AG04449 (cell line): ENCODE measurements around the gene RPL38.
"Not testable (repeated sequence)": the region's sequence is repeated elsewhere in the genome, so short reads cannot be mapped to it uniquely, and the experiment has no call there.

Experiments used
- CTCF ChIA-PET: fragments of 350-600 bp; formaldehyde crosslinking; extraction: SDS; loops from one replicate; lab custom pipeline; 2021; ENCODE audit warnings: antibody characterized with exemption; lab: Yijun Ruan, JAX
- POLR2A ChIA-PET: fragments of 400-600, 350-600 bp; formaldehyde crosslinking; extraction: SDS; loops from one replicate; lab custom pipeline; 2020; ENCODE audit warnings: antibody characterized with exemption, inconsistent platforms; lab: Yijun Ruan, JAX
- DNase-seq: peaks from one replicate; pipeline ENCODE4 v3.0.0-alpha.2; 2010; ENCODE audit warnings: low read depth, low spot score
- H3K4me3 ChIP-seq: 2 replicates; pipeline ENCODE4 v1.5.1; 2011; ENCODE audit warnings: low read depth, mild to moderate bottlenecking, control low read depth, low read length
- TF ChIP-seq, protein P1 (sequence below): IDR thresholded peaks from one replicate; pipeline ENCODE4 v1.5.1; 2011; ENCODE audit warnings: mild to moderate bottlenecking, moderate library complexity, low read length, control low read depth, inconsistent platforms; ENCODE audit not compliant: insufficient read depth; ENCODE audit errors: missing control alignments

RPL38 gene

DNA sequence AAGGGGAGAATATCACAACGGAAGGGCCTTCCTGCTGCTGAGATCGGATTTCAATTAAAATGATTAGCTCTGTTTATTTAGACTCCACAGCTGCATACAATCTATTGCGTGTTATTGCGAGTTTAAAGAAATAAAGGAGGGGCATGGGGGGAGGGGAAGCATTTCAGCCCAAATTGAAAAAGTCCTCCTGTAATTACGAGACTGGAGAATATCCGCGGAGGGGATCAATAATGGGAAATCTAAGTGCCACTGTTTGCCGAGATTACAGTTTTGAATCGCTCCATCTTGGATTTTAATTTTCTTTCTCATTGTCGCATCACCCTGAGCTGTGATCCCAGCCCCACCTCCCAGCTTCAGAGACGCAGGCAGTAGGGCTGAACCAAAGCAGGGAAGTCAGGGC lies 15.7 kb upstream of the RPL38 start:
- POLR2A ChIA-PET, result no interaction called here
- CTCF ChIA-PET, result interaction anchor here (0.9 to 11.4 kb wide), 4 partner anchors 9 to 758 kb away, joined by 3 to 138 read pairs (median 6); partner anchors contain the start of gene RPL38
- no peak overlapping the region for H3K4me3 ChIP-seq
- TF ChIP-seq, protein P1, sequence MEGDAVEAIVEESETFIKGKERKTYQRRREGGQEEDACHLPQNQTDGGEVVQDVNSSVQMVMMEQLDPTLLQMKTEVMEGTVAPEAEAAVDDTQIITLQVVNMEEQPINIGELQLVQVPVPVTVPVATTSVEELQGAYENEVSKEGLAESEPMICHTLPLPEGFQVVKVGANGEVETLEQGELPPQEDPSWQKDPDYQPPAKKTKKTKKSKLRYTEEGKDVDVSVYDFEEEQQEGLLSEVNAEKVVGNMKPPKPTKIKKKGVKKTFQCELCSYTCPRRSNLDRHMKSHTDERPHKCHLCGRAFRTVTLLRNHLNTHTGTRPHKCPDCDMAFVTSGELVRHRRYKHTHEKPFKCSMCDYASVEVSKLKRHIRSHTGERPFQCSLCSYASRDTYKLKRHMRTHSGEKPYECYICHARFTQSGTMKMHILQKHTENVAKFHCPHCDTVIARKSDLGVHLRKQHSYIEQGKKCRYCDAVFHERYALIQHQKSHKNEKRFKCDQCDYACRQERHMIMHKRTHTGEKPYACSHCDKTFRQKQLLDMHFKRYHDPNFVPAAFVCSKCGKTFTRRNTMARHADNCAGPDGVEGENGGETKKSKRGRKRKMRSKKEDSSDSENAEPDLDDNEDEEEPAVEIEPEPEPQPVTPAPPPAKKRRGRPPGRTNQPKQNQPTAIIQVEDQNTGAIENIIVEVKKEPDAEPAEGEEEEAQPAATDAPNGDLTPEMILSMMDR, result no peak
- DNase-seq, result no peak

DNA sequence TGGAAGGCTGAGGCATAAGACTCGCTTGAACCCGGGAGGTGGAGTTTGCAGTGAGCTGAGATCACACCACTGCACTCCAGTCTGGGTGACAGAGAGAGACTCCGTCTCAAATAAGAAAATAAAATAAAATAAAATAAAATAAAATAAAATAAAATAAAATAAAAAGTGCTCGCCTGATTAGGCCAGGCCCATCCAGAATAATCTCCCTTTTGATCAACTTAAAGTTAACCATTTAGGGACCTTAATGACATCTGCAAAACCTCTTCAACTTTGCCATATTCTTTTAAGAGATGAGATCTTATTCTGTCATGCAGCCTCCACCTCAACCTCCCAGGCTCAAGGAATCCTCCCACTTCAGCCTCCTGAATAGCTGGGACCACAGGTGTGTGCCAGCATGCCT lies 14.8 kb upstream of the RPL38 start:
- H3K4me3 ChIP-seq, DNase-seq, POLR2A ChIA-PET: not testable (repeated sequence)
- CTCF ChIA-PET, result interaction anchor here (1.6 to 11.4 kb wide), 3 partner anchors 11 to 759 kb away, joined by 6 to 138 read pairs (median 7); partner anchors contain the start of gene RPL38

DNA sequence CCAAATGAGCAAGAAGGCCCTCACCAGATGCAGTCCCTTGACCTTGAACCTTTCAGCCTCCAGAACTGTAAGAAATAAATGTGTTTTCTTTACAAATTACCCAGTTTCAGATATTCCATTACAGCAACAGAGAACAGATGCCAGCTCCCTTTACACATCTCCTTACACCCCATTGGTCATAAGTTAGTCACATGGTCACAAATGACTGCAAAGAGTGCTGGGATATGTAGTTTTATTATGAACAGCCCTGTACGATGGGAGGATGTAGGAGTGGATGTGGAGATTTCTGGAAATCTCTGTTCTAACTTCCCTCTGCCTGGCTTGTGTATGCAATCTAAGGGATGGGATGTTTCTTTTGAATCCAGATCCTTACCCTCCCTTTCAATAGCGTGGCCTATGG lies 13.3 kb upstream of the RPL38 start:
- H3K4me3 ChIP-seq, result no peak overlapping the region
- TF ChIP-seq, protein P1, result no peak
- ChIA-PET CTCF (interaction anchor here (1.3 to 11.4 kb wide), 2 partner anchors 12 to 13 kb away, joined by 4 to 138 read pairs; partner anchors contain the start of gene RPL38), POLR2A (interaction anchor here (0.8 kb wide), 1 partner anchor 13 kb away, joined by 5 read pairs; the partner anchor contains the start of gene RPL38)
- no peak for DNase-seq

DNA sequence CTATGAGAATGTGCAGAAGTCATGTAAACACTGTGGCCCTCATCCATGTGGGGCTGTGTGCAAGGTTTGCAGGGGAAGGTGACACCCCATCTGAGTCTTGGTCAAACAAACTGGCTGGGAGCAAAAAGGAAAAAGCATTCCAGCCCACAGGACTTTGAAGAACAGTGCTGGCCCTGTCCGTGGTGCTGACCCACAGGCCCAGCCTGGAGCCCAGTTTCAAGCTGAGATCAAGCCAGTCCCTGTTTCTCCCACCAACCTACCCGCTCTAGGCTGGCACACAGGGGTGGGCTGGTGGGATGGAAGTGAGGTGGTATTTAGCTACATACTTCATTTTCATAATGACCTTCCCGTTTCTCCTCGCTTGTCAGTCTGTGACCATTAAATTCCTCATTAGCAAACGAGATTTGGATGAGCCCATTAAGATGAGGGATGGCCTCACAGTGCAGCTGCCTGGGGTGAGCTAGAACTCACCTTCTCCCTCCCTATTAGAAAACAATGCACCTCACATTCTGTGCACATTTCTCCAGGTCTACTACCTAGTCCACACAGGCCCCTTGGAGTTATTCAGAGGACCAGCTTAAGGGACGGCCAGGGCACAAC lies 12.6 kb upstream of the RPL38 start:
- ChIA-PET POLR2A (interaction anchor here (0.8 kb wide), 1 partner anchor 12 kb away, joined by 5 read pairs; the partner anchor contains the start of gene RPL38), CTCF (interaction anchor here (1.1 to 11.4 kb wide), 2 partner anchors 12 to 22 kb away, joined by 3 to 138 read pairs; partner anchors contain the start of genes RPL38 and TTYH2)
- TF ChIP-seq, protein P1, result no peak
- no peak overlapping the region for H3K4me3 ChIP-seq
- DNase-seq, result no peak

DNA sequence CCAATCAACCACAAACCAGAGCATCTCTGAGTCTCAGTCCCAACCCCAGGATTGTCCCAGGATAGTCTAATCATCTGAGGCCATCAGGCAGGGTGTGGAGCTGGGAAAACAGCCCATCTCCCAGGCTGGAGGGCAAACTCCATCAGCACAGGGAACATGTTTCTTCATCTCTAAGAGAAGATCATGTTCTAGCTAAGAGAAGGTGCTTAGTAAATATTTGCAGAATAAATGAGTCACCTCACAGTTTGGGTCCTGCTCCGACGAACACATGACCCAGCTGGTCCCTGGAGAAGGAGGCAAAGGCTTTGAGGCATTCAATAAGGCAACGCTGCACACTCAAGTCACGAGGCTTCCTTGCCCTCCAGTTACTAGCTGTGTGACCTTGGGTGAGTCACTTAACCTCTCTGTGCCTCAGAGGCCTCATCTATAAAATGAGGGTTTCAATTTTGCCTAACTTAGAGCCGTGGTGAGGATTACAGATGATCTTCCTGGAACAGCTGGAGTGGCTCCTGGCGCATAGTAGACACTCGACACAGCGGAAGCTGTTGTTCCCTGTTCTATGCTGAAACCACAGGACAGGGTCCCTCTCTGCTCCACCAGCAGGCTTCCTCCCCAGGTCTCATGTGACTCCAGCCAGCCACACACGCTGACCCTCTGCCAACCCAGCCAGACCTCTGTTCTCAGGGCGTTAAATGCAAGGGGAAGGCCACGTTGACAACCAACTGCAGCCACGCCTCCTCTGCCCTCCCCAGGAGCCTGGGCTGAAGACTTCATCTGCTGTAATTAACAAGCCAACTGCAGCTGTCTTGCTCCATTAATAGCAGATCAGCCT lies 10.3 kb upstream of the RPL38 start:
- H3K4me3 ChIP-seq, result no peak overlapping the region
- no peak for DNase-seq
- CTCF ChIA-PET, result interaction anchor here (1.1 to 11.4 kb wide), 2 partner anchors 9 to 15 kb away, joined by 3 to 138 read pairs; partner anchors contain the start of gene RPL38
- TF ChIP-seq, protein P1, result no peak
- POLR2A ChIA-PET, result no interaction called here

DNA sequence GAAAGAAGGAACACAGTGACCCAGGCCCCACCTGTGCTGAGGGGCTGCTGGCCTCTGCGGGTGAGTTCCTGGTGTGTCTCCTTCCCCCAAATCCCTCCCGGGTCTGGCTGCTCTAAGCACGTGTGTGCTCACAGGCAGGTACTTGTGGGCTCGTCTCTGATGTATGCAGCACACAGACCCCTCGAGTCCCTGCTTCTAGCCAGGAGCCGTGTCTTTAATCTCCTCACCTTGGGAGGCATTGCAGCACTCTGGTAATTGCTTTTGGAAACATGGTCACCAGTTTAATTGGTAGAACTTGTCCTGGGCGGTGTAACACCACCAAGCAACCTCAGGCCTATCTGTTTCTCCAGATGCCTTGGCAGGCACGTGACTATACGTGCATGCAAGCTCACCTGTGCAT lies 8.8 kb upstream of the RPL38 start:
- no peak overlapping the region for H3K4me3 ChIP-seq
- ChIA-PET POLR2A (no interaction called here), CTCF (interaction anchor here (11.4 kb wide), 1 partner anchor 8 kb away, joined by 138 read pairs; the partner anchor contains the start of gene RPL38)
- DNase-seq, result no peak
- TF ChIP-seq, protein P1, result no peak
